ENCODE measurements around the gene TRIM13. TPM values are rescaled to one million over a fixed set of nuclear protein-coding genes. Genes with fewer than 3 reads are reported as not detected.
"Not testable (repeated sequence)": the region's sequence is repeated elsewhere in the genome, so short reads cannot be mapped to it uniquely, and the experiment has no call there.

TRIM13 gene, protein sequence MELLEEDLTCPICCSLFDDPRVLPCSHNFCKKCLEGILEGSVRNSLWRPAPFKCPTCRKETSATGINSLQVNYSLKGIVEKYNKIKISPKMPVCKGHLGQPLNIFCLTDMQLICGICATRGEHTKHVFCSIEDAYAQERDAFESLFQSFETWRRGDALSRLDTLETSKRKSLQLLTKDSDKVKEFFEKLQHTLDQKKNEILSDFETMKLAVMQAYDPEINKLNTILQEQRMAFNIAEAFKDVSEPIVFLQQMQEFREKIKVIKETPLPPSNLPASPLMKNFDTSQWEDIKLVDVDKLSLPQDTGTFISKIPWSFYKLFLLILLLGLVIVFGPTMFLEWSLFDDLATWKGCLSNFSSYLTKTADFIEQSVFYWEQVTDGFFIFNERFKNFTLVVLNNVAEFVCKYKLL
- polyA plus RNA-seq, result 10 to 100 TPM; 22.1 to 25.1 TPM

DNA sequence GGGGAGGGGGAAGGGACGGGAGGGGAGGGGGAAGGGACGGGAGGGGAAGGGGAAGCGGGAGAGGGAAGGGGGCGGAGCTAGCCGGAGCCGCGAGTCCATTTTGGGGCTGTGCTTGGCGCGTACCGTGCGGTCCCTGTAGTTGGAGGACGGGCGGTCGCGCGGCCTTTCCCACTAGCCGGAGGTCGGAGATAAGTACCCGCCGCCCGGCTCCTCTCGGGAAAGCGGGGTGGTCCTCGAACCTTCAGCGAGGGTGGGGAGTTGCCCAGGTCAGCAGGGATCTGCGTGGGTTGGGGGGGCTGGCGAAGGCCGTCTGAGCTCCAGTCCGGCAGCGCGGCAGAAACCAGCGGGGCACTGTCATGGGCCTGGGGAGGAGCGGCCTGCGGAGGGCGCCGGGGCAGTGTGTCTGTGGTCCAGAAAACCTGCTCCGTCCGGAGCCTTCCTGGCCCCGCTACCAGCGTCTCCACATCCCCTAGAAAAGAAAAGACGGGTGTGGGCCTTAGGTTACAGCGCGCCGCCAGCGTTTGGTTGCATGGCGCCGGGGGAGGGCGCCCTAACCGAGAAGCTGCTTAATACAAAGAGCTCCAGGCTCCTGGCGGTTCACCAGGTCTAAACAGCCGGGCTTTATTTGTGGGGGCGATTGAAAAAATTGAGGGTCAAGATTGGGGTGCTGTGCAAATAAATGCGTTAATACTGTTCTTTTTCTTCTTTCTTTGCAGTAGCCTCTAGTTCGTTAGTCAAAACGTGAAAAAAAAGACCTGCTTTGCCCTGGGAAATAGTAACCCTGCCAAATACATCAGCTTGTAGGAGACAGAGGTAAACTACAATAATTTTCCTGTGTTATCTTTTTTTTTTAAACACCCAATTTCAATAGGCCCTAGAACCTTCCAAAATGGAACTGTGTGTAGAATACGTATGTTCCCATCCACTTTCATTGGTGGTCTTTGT is at the start of gene TRIM13:
Gene TRIM13 (plus strand): TSS at position 92 of the 945 bp plus-strand sequence. CDS start 14,899 bp downstream, outside the sequence.
- Histone ChIP-seq H3K36me3 (ENCODE audit: control insufficient read depth in 2 of 2, insufficient read depth in 2 of 2, low read length in 1 of 2) (no peaks in the 10 kb centered on the region), H3K9me3 (ENCODE audit: control insufficient read depth in 2 of 2, insufficient read depth in 1 of 2, low read depth in 1 of 2, low read length in 1 of 2) (no peaks in the 10 kb centered on the region), H3K27ac (ENCODE audit: low read depth in 2 of 2, low read length in 1 of 2) (peak within 1 kb of the TSS; percentile 96 to 100), H3K4me3 (ENCODE audit: low read depth in 1 of 2, low read length in 2 of 2) (peak within 1 kb of the TSS; percentile 83 to 97), H3K27me3 (ENCODE audit: control insufficient read depth in 1 of 2, insufficient read depth in 2 of 2, low read length in 2 of 2) (no peaks in the 10 kb centered on the region), H3K4me1 (ENCODE audit: control insufficient read depth in 2 of 2, insufficient read depth in 2 of 2, low read length in 1 of 2) (no peaks in the 10 kb centered on the region)
- WGBS, 2 donors, result 0 to 1% methylated on average over 43 to 54 of the region's 56 CpGs

DNA sequence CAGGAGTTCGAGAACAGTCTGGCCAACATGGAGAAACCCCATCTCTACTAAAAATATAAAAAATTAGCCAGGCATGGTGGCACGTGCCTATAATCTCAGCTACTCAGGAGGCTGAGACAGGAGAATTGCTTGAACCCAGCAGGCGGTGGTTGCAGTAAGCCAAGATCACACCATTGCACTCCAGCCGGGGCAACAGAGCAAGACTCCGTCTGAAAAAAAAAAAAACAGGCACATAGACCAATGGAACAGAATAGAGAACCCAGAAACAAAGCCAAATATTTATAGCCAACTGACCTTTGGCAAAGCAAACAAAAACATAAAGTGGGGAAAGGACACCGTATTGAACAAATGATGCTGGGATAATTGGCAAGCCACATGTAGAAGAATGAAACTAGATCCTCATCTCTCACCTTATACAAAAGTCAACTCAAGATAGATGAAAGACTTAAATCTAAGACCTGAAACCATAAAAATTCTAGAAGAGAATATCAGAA is 48.0 kb upstream of the TRIM13 start:
- not testable (repeated sequence) for H3K27ac ChIP-seq (ENCODE audit: low read depth in 2 of 2, low read length in 1 of 2); H3K27me3 ChIP-seq (ENCODE audit: control insufficient read depth in 1 of 2, insufficient read depth in 2 of 2, low read length in 2 of 2); H3K4me3 ChIP-seq (ENCODE audit: low read depth in 1 of 2, low read length in 2 of 2); H3K9me3 ChIP-seq (ENCODE audit: control insufficient read depth in 2 of 2, insufficient read depth in 1 of 2, low read depth in 1 of 2, low read length in 1 of 2); H3K4me1 ChIP-seq (ENCODE audit: control insufficient read depth in 2 of 2, insufficient read depth in 2 of 2, low read length in 1 of 2); H3K36me3 ChIP-seq (ENCODE audit: control insufficient read depth in 2 of 2, insufficient read depth in 2 of 2, low read length in 1 of 2)
- WGBS, 2 donors, result 87 to 89% methylated on average over 6 of the region's 6 CpGs

DNA sequence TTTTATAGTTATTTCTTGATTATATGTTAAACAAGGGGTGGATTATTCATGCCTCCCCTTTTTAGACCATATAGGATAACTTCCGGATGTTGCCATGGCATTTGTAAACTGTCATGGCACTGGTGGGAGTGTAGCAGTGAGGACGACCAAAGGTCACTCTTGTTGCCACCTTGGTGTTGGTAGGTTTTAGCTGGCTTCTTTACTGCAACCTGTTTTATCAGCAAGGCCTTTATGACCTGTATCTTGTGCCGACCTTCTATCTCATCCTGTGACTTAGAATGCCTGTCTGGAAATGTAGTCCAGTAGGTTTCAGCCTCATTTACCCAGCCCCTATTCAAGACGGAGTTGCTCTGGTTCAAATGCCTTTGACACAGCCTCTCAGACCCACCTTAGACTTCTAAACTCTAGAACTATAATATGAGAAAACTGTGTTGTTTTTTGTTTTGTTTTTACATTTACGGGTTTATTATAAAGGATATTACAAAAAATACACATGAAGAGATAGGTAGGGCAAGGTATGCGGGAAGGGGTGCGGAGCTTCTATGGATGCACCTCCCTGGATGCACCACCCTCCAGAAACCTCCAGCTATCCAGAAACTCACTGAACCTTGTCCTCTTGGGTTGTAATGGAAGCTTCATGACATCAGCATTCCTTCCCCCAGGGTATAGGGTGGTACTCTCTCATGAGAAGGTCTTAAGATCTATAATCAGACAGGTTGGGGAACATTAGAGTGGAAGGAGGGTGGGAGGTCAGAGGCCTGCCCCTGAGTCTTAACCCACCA is 44.9 kb upstream of the TRIM13 start:
- Histone ChIP-seq H3K27ac (ENCODE audit: low read depth in 2 of 2, low read length in 1 of 2) (no peak overlapping the region), H3K36me3 (ENCODE audit: control insufficient read depth in 2 of 2, insufficient read depth in 2 of 2, low read length in 1 of 2) (no peaks in the 10 kb centered on the region), H3K9me3 (ENCODE audit: control insufficient read depth in 2 of 2, insufficient read depth in 1 of 2, low read depth in 1 of 2, low read length in 1 of 2) (no peaks in the 10 kb centered on the region), H3K4me3 (ENCODE audit: low read depth in 1 of 2, low read length in 2 of 2) (no peak overlapping the region), H3K27me3 (ENCODE audit: control insufficient read depth in 1 of 2, insufficient read depth in 2 of 2, low read length in 2 of 2) (no peaks in the 10 kb centered on the region), H3K4me1 (ENCODE audit: control insufficient read depth in 2 of 2, insufficient read depth in 2 of 2, low read length in 1 of 2) (no peaks in the 10 kb centered on the region)
- 84 to 86% methylated on average over 7 of the region's 7 CpGs for WGBS, 2 donors

DNA sequence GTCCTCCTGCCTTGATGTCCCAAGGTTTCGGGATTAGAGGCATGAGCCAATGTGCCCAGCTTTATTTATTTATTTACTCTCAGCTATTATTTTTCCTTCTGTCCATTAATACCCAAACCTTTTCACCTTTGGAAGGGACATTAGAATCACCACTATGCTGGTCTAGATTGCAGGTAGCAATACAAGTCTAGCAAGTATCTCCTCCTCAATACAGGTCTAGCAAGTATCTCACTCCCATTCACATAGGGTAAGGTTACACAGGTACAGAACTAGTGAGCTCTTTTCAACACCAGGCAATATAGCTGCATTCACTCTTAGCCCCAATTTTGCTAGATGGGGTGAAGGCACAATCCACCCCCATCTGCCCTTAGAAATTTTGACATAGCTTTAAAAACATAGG is 43.3 kb upstream of the TRIM13 start:
- Histone ChIP-seq H3K4me3 (ENCODE audit: low read depth in 1 of 2, low read length in 2 of 2) (no peak overlapping the region), H3K4me1 (ENCODE audit: control insufficient read depth in 2 of 2, insufficient read depth in 2 of 2, low read length in 1 of 2) (no peaks in the 10 kb centered on the region), H3K27me3 (ENCODE audit: control insufficient read depth in 1 of 2, insufficient read depth in 2 of 2, low read length in 2 of 2) (no peaks in the 10 kb centered on the region), H3K36me3 (ENCODE audit: control insufficient read depth in 2 of 2, insufficient read depth in 2 of 2, low read length in 1 of 2) (no peaks in the 10 kb centered on the region), H3K9me3 (ENCODE audit: control insufficient read depth in 2 of 2, insufficient read depth in 1 of 2, low read depth in 1 of 2, low read length in 1 of 2) (no peaks in the 10 kb centered on the region), H3K27ac (ENCODE audit: low read depth in 2 of 2, low read length in 1 of 2) (no peak overlapping the region)
- WGBS, 2 donors, result 78 to 96% methylated on average over 1 of the region's 1 CpG

GRCh38 chr13:49954674-49955455 is 42.0 kb upstream of the TRIM13 start:
- no peaks in the 10 kb centered on the region for H3K27me3 ChIP-seq (ENCODE audit: control insufficient read depth in 1 of 2, insufficient read depth in 2 of 2, low read length in 2 of 2)
- H3K36me3 ChIP-seq (ENCODE audit: control insufficient read depth in 2 of 2, insufficient read depth in 2 of 2, low read length in 1 of 2), result no peaks in the 10 kb centered on the region
- H3K27ac ChIP-seq (ENCODE audit: low read depth in 2 of 2, low read length in 1 of 2), result no peak overlapping the region
- no peak overlapping the region for H3K4me3 ChIP-seq (ENCODE audit: low read depth in 1 of 2, low read length in 2 of 2)
- H3K4me1 ChIP-seq (ENCODE audit: control insufficient read depth in 2 of 2, insufficient read depth in 2 of 2, low read length in 1 of 2), result no peaks in the 10 kb centered on the region
- no peaks in the 10 kb centered on the region for H3K9me3 ChIP-seq (ENCODE audit: control insufficient read depth in 2 of 2, insufficient read depth in 1 of 2, low read depth in 1 of 2, low read length in 1 of 2)
- WGBS, 2 donors, result 66 to 78% methylated on average over 2 of the region's 2 CpGs

- Histone ChIP-seq H3K27ac (ENCODE audit: low read depth in 2 of 2, low read length in 1 of 2) (no peak overlapping the region), H3K9me3 (ENCODE audit: control insufficient read depth in 2 of 2, insufficient read depth in 1 of 2, low read depth in 1 of 2, low read length in 1 of 2) (no peaks in the 10 kb centered on the region), H3K4me3 (ENCODE audit: low read depth in 1 of 2, low read length in 2 of 2) (no peak overlapping the region), H3K27me3 (ENCODE audit: control insufficient read depth in 1 of 2, insufficient read depth in 2 of 2, low read length in 2 of 2) (no peaks in the 10 kb centered on the region), H3K36me3 (ENCODE audit: control insufficient read depth in 2 of 2, insufficient read depth in 2 of 2, low read length in 1 of 2) (no peaks in the 10 kb centered on the region), H3K4me1 (ENCODE audit: control insufficient read depth in 2 of 2, insufficient read depth in 2 of 2, low read length in 1 of 2) (no peaks in the 10 kb centered on the region)
- 85 to 88% methylated on average over 3 of the region's 3 CpGs for WGBS, 2 donors
Measured at GRCh38 chr13:49956131-49956530, 40.7 kb upstream of the TRIM13 start.

DNA sequence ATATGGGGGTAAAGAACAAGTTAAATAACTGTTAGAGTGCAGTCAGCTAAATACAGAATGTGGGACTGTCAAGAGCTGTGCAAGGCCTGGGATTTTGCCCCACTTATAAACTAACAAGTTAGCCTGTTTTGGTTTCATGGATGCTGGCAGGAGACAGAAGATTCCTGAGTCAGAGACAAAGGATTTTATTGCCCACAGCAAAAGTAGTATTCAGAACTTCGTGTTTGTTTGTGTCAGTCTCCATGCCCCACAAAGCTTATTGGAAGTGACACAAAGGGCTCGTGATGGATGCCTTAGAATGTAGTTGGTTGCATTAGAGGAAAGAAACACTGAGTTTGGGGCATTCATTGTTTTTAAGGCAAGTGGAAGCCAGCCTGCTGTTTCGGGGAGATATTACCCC is 38.5 kb upstream of the TRIM13 start:
- 69 to 81% methylated on average over 3 of the region's 3 CpGs for WGBS, 2 donors
- H3K9me3 ChIP-seq (ENCODE audit: control insufficient read depth in 2 of 2, insufficient read depth in 1 of 2, low read depth in 1 of 2, low read length in 1 of 2), result peaks cover 0 to 3% of the 10 kb centered on the region in 2 donors
- no peak overlapping the region for H3K27ac ChIP-seq (ENCODE audit: low read depth in 2 of 2, low read length in 1 of 2)
- no peaks in the 10 kb centered on the region for H3K4me1 ChIP-seq (ENCODE audit: control insufficient read depth in 2 of 2, insufficient read depth in 2 of 2, low read length in 1 of 2)
- no peaks in the 10 kb centered on the region for H3K27me3 ChIP-seq (ENCODE audit: control insufficient read depth in 1 of 2, insufficient read depth in 2 of 2, low read length in 2 of 2)
- no peak overlapping the region for H3K4me3 ChIP-seq (ENCODE audit: low read depth in 1 of 2, low read length in 2 of 2)
- H3K36me3 ChIP-seq (ENCODE audit: control insufficient read depth in 2 of 2, insufficient read depth in 2 of 2, low read length in 1 of 2), result no peaks in the 10 kb centered on the region

- H3K9me3 ChIP-seq (ENCODE audit: control insufficient read depth in 2 of 2, insufficient read depth in 1 of 2, low read depth in 1 of 2, low read length in 1 of 2), result no peaks in the 10 kb centered on the region
- no peaks in the 10 kb centered on the region for H3K27me3 ChIP-seq (ENCODE audit: control insufficient read depth in 1 of 2, insufficient read depth in 2 of 2, low read length in 2 of 2)
- no peak overlapping the region for H3K27ac ChIP-seq (ENCODE audit: low read depth in 2 of 2, low read length in 1 of 2)
- no peak overlapping the region for H3K4me3 ChIP-seq (ENCODE audit: low read depth in 1 of 2, low read length in 2 of 2)
- no peaks in the 10 kb centered on the region for H3K36me3 ChIP-seq (ENCODE audit: control insufficient read depth in 2 of 2, insufficient read depth in 2 of 2, low read length in 1 of 2)
- H3K4me1 ChIP-seq (ENCODE audit: control insufficient read depth in 2 of 2, insufficient read depth in 2 of 2, low read length in 1 of 2), result no peaks in the 10 kb centered on the region
- 89 to 96% methylated on average over 4 of the region's 4 CpGs for WGBS, 2 donors
Measured at GRCh38 chr13:49967456-49967855, 29.4 kb upstream of the TRIM13 start.

All from esophagus (tissue), 2 donors.